GM21360 (cell line): ENCODE results near the gene YWHAQ.
"Not testable (repeated sequence)": the region's sequence is repeated elsewhere in the genome, so short reads cannot be mapped to it uniquely, and the experiment has no call there.

Experiments
- ATAC-seq: cut with Tn5 transposase; IDR thresholded peaks from one replicate; pipeline ENCODE4 v1.9.1; 2021; ENCODE audit warnings: mild to moderate bottlenecking, moderate library complexity; ENCODE audit not compliant: unreplicated experiment

Gene YWHAQ

DNA sequence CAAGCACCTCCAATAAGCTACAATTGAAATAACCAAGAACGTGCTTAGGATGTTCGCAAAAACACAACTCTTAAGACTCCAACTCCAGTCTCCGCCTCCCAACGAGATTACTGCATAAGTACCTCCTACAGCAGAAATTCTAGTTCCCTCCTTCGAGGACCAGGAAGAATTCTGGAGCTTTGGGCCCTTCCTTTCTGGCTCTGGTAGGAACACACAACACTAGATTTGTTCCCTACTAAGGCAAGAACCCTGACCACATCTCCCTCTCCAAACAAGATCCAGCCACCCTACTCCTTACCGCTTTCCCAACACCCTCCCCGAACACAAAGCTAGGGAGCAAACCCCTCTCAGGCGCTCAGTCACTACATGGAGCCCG, 75.9 kb downstream of the YWHAQ start:
- ATAC-seq, result no peak

DNA sequence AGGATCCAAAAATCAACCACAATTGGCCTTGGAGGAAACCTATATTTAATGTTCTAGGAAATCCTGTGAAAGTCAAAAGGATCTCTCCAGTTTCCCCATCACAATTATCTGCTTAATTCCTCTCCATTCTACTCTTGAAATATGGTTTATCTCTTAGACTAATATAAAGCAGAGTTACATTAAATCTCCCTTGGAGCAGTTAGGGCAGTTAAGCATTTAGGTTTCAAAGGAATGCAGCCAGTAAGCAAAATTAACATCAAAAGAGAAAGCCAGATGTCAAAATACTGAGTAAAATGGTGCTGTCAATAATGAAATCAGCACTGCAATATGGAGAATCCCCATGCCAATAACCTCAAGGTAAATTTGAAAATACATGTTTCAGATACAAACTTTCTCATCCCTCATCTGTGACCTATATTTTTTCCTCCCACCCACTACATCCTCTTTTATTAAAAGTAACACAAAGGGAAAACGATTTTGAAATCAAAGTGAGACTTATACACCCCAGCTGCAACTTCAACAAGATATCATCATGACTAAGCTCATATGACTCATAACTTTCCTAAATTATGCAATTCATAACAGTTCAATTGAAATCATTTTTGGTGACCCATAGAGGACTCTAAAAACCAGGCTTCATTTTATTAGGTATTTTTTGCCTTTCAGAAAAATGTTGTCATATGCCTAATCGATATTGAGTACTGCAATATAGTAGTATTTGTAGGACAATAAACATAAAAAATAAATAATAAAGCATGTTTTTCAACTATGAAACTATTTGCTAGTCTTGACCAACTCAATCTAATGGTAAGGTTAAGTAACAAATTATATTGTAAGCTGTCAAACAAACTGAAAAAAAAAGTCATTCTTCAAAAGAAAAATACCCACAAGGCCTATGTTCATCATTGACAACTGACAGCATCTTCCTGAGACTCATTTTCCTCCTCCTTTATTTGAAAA, 78.3 kb downstream of the YWHAQ start:
- no peak for ATAC-seq

DNA sequence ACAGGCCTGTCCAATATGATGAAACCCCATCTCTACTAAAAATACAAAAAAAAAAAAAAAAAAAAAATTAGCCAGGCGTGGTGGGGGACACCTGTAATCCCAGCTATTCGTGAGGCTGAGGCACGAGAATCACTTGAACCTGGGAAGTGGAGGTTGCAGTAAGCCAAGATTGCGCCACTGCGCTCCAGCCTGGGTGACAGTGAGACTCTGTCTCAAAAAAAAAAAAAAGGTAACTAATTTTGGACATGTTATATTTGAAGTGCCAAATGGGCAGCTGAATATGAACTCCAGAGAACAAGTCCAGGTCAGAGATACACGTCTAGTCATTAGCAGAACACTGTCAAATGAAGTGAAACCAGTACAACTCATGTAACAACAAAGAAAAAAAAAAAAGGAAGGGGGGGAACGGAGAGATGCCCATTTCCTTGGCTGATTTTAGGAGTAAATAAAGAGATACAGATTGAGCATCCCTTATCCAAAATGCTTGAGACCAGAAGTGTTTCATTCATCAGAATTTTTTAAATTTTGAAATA, 79.9 kb downstream of the YWHAQ start:
- ATAC-seq, result not testable (repeated sequence)

DNA sequence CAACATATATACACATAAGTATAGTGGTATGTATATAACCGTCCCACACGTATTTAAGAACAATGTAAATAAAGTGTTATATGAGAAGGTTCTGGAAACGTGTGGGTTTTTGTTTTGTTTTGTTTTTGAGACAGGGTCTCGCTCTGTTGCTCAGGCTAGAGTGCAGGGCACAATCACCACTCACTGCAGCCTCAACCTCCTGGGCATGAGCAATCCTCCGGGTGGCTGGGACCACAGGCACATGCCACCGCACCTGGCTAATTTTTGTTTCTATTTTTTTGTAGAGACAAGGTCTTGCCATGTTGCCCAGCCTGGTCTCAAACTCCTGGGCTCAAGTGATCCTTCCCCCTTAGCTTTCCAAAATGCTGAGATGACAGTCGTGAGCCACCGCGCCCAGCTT, 81.4 kb downstream of the YWHAQ start:
- ATAC-seq, result no peak

DNA sequence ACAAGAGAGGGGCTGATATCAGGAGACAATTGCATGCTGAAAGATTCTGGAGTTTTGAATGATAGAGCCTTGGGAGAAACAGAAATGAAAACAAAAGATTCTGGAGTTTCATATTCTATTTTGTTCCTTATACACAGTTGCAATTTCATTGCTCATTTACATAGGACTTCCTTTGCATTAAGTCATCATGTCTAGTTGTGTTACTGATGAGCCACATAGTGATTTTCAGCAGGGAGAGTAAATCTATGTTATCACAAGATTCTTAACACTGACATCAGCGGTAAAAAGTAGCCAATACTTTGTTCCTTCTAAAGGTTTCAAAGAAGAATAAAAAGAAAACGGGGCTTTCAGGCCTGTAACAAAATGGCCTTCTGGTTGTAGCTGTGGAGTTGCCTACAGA, 82.3 kb downstream of the YWHAQ start:
- ATAC-seq, result peak; percentile 31

DNA sequence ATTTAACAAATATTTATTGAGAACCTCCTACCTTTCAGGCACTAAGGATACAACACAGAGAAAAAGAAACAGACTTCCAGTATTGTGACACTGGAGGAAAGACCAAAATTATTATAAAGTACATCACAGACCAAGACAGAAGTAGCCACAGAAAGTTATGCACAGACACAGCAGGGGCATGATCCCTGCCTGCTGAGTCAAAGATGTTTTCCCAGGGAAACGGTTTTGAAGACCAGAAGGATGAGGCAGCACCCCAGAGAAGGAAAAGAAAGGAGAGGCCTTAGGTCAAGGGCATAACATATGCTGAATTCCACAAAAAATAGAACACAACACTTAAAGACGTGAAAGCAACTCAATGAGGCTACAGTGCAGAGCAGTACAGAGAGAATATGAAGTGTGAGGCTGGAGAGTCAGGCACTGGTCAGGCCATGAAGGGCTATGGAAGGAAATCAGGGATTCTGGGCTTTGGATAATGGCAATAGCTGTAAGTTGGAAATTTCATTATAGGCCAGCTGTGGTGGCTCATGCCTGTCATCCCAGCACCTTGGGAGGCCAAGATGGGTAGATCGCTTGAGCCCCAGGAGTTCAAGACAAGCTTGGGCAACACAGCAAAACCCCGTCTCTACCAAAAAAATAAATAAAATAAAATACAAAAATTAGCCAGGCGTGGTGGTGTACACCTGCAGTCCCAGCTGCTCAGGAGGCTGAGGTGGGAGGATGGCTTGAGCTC, 83.4 kb downstream of the YWHAQ start:
- no peak for ATAC-seq

DNA sequence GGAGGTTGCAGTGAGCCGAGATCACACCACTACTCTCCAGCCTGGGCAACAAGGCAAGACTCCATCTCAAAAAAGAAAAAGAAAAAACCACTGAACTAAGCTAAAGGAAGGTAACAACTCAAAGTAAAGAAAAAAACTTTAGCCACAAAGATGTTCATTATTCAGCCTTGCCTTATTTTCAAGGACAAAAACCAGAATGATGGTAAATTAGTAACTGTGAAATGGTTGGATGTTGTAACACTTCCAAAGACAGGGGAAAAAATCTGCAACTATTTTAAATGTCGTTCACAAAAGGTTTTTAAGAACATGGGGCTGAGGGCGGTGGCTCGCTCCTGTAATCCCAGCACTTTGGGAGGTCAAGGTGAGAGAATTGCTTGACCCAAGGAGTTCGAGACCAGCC, 85.3 kb downstream of the YWHAQ start:
- no peak for ATAC-seq

DNA sequence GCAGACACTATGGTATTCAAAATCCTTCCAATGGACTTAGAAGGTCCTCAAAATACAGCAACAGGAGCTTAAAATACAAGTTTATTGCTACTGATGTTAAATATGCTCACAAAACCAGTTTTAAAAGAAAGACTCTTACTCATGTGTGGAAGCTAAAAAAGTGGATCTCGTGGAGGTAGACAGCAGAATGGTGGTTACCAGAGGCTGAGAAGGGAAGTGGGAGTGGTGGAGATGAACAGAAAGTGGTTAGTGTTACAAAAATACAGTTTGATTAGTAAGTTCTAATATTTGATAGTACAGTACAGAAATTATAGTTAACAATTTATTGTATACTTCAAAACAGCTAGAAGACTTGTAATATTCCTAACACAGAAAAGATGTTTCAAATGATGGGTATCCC, 87.2 kb downstream of the YWHAQ start:
- no peak for ATAC-seq

DNA sequence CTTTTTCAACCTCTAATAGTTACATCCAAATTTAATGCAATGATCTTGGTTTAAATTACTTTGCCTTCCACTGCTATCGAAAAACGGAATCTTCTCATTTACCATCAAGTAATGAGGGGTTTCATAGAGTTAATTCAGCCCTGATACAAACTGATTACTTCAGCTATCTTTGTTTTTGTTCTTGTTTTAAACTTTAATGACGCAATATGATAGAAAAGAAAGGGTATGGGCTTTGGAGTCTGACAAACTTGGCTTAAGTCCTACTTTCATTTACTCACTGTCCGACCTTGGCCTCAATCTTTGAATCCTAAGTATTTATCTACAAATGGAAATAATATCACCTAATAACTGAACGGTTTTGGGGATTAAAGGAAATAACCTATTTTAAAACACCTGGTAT, 91.3 kb downstream of the YWHAQ start:
- ATAC-seq, result no peak

DNA sequence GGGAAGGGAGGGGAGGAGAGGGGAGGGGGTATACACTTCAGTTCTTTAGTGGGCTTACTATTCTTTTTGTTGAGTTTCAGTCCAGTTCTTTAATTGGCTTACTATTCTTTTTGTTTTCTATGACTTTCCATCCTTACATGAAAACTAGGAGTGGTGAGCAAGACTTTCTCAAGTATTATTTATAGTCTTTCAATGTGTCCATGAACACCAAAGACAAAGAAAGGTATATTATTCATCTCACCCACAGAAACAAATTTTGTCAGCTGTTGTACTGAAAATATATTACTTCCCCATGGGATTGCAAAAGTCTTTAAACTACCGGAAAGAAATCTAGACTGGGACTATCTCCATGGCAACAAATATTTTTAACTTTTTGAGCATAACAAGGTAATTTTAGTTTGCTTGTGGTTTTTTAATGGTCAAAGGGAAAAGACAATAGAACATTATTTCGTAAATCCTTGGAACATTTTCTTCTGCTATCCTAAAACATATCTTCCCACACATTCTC, 92.7 kb downstream of the YWHAQ start:
- ATAC-seq, result no peak

DNA sequence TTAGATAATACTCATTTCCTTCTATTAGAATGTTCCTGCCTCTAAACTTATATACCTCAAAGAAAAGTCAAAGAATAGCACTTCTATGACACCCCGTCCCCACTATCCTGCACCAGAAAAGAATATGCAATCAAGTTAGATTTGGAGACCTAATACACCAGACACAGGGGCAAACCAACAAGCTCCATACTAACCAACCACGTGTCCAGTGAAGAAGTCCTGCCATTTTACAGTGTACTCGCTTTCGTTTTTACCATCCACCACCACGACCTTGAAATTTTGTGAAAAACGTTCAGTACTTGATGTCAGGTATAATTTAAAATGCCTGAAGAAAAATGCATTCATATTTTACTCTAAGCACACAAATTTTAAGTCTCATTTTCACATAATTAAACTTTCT, 94.3 kb downstream of the YWHAQ start:
- ATAC-seq, result no peak

DNA sequence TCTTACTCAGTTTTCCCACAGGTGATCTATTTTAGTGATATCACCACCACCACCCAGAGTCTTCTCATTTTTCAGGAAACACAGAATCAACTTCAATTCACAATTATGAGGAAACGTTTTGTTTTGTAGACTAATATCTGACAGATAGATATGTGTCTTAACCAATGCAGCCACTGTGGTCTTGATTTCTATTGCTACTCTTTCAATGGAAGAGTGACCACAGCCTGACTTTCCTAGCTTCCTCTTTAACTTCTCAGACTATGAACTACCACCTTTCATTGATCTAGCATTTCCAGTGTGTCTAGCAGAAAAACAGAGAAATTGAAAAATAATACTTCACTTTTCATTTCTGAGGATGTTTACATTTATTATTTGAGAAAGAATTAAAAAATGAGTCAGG, 95.6 kb downstream of the YWHAQ start:
- ATAC-seq, result no peak
